ENCODE results near the gene ME3. TPM values are rescaled to one million over a fixed set of nuclear protein-coding genes. Genes with fewer than 3 reads are reported as not detected.
A peak's percentile ranks its signal among the peaks of the same experiment; 100 is the strongest.
"Not testable (repeated sequence)": the region's sequence is repeated elsewhere in the genome, so short reads cannot be mapped to it uniquely, and the experiment has no call there.

ME3 gene
- polyA plus RNA-seq, 3 donors = 23.8 to 36.2 (median 26.8) TPM

GRCh38 chr11:86673055-86673843 lies 833 bp upstream of the ME3 start:
- DNase-seq (ENCODE audit: extremely low read depth in 1 of 11, low read depth in 9 of 11, low spot score in 4 of 11) = no peak

GRCh38 chr11:86671531-86672006 lies 847 bp downstream of the ME3 start:
- DNase-seq (ENCODE audit: extremely low read depth in 1 of 11, low read depth in 9 of 11, low spot score in 4 of 11) = peak in 4 of 11 donors; percentile 25 to 38 (median 36)

- no peak for DNase-seq (ENCODE audit: extremely low read depth in 1 of 11, low read depth in 9 of 11, low spot score in 4 of 11)
Measured at GRCh38 chr11:86670911-86671310, 1.5 kb downstream of the ME3 start.

DNA sequence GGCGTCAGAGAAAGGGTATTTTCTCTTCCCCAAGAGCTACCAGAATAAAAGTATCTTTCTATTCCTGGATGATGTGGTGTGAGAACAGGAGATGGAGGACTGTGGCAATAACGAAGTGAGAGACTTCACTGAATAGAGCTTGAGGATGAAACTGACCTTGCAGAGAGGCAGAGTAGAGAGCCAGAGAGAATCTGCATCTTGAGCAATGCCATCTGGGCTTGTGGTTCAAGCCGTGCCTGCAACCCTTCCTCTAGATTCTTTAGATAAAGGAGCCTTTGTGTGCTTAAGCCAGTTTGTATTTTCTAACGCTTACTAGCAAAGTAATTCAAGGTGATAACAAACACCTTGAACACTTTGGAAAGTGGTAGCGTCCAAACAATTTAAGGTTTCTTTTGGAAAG lies 2.2 kb downstream of the ME3 start:
- no peak for DNase-seq (ENCODE audit: extremely low read depth in 1 of 11, low read depth in 9 of 11, low spot score in 4 of 11)

DNA sequence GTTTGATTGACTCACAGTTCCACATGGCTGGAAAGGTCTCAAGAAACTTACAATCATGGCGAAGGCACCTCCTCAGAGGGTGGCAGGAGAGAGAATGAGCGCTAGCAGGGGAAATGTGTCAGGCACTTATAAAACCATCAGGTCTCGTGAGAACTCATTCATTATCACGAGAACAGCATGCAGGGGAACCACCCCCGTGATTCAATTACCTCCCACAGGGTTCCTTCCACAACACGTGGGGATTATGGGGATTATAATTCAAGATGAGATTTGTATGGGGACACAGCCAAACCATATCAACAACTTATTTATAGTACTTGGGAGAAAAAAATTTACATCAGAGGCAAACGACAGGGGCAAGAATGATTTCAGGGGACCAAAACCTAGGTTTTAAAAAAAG lies 3.0 kb downstream of the ME3 start:
- no peak for DNase-seq (ENCODE audit: extremely low read depth in 1 of 11, low read depth in 9 of 11, low spot score in 4 of 11)

DNA sequence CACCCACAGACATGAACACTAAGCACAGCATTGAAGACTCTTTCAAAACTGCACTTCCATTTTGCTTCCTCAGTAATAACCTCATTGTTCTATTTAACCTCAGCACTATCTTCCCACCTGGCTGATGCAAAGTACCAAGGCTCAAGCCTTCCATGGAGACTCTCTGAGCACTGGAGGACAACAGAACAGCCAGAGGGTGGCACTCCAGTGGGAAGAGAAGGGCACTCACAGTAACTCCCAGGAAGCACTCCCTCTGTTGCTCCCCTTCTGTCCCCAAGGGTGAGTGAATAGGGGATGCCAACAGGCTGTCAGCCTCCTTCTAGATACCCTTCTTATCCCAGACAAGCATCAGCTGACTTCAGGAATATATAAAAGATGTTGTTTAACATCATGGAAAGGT lies 3.5 kb downstream of the ME3 start:
- no peak for DNase-seq (ENCODE audit: extremely low read depth in 1 of 11, low read depth in 9 of 11, low spot score in 4 of 11)

DNA sequence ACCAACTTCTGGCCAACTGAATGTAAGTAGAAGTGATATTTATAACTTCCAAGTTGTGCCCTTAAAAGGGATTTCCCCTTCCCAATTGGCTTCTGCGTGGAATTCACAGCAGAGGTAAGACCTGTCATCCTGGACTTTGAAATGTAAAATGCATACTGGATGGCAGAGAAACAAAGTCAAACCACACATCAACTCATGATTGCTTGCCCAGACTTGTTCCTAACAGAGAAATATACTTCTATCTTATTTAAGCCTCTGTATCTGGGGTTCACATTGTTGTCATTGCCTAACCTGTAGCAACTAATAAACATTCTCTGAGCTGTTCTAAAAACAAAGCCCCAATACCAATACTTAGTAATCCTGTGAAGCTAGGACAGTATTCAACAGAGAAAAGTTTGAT lies 6.2 kb downstream of the ME3 start:
- DNase-seq (ENCODE audit: extremely low read depth in 1 of 11, low read depth in 9 of 11, low spot score in 4 of 11) = no peak

DNA sequence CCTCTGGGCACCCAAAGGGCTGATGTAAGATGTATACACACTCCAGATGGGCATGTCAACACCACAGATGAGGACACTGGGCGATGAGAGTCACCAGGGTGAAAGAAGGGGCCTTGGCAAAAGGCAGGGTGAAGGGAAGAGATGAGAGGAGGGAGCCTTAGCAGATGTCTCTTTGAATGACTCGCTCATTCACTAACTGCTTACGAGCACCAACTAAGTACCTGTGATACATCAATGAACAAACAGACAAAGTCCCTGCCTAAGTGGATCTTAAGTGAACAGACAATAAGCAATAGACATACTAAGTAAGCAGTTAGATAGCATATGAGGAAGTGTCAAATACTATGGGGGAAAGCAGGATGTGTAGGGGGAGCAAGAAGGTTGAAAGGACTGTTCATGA lies 7.5 kb downstream of the ME3 start:
- no peak for DNase-seq (ENCODE audit: extremely low read depth in 1 of 11, low read depth in 9 of 11, low spot score in 4 of 11)

DNA sequence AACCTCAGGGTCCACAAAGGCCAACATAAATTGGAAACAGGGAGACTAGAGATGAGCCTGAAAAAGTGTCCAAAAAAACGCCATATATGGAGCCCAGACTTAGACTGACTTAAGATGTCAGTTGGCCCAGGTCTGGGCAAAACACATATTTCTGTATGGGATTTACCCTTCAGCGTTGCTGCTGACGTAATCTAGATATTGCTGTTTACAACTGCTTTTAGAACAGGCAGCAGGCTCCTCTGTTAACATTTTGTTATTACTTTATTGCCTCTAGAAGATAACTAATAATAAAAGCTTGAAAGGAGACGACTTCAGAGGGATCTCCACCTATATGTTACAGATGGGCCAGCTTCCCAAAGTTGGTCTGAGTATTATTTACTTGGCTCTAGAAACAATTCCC lies 8.7 kb downstream of the ME3 start:
- DNase-seq (ENCODE audit: extremely low read depth in 1 of 11, low read depth in 9 of 11, low spot score in 4 of 11) = no peak

DNA sequence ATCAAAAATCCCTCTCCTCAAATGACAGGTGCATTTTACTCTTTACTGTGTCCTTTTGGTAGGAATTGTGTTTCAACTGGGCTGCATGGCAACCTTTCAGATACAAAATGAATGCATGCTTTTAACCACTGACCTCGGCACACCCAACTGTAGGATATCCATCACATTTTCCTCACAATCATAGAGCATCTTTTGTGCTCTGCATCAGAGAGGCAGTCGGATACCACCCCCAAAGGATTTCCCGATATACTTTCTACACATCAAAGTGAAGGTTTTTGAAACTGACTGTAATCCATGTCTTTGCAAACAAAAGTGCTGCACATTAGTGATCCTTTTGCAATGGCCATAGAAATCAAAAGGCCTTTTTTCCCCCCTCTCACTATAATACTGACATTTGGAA lies 9.1 kb downstream of the ME3 start:
- no peak for DNase-seq (ENCODE audit: extremely low read depth in 1 of 11, low read depth in 9 of 11, low spot score in 4 of 11)

DNA sequence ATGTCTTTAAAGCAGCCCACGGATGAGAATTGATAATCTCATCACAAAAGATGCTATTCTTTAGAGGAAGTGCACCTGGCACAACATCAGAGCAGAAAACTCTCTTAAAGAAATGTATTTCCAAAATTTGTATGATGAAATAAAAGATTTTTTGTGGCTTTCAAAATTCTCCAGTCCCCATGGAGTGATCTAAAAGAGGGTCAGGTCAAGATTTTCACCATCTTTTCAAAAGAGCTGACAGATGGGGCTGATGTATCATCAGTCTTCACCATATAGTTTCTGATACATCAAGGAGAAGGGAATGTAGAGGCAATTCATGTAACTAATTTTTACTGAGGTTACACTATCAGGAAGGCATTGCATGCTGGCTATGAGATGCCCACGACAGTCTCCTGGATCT lies 11.7 kb downstream of the ME3 start:
- DNase-seq (ENCODE audit: extremely low read depth in 1 of 11, low read depth in 9 of 11, low spot score in 4 of 11) = no peak

DNA sequence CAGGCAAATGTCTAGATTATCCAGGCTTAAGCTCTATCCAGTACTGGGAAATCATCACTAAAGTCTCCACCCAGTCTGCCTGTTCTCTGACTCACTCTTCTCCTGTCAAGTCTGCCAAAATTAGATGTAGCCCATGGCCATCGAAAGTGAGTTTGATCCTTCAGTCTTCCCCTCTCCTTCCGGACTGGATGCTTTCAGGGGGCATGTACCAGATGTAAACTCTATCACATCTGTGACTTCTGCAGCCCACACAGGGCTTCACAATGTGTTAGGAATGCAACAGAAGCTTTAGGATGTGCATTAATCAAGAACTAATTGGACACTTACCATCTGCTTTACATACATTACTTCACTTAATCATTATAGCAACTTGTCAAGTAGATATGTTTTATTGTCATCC lies 12.3 kb downstream of the ME3 start:
- no peak for DNase-seq (ENCODE audit: extremely low read depth in 1 of 11, low read depth in 9 of 11, low spot score in 4 of 11)

GRCh38 chr11:86658534-86658933 lies 13.9 kb downstream of the ME3 start:
- DNase-seq (ENCODE audit: extremely low read depth in 1 of 11, low read depth in 9 of 11, low spot score in 4 of 11) = no peak

DNA sequence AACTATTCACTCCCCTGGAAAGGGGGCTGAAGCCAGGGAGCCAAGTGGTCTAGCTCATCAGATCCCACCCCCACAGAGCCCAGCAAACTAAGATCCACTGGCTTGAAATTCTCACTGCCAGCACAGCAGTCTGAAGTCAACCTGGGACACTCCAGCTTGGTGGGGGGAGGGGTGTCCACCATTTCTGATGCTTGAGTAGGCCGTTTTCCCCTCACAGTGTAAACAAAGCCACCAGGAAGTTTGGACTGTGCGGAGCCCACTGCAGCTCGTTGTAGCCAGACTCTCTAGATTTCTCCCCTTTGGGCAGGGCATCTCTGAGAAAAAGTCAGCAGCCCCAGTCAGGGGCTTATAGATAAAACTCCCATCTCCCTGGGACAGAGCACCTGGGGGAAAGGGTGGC lies 27.2 kb downstream of the ME3 start:
- not testable (repeated sequence) for DNase-seq (ENCODE audit: extremely low read depth in 1 of 11, low read depth in 9 of 11, low spot score in 4 of 11)

DNA sequence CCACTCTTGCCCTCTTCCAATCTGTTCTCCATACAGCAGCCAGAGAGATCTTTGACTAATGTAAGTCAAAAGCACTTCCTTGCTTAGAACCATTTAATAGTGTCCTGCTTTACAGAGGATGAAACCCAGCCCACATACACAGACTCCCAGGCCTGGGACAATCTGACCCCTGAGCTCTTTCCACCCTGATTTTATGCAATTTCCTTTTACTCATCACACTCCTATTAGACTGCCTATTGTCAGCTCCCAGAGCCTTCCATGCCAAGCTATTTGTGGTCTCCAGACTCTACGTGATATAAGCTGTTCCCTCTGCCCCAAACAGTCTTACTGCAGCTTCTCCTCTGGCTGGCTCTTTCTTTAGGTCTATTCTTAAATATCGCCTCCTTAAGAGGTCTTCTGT lies 28.1 kb downstream of the ME3 start:
- DNase-seq (ENCODE audit: extremely low read depth in 1 of 11, low read depth in 9 of 11, low spot score in 4 of 11) = no peak

GRCh38 chr11:86641537-86642261 lies 30.7 kb downstream of the ME3 start:
- DNase-seq (ENCODE audit: extremely low read depth in 1 of 11, low read depth in 9 of 11, low spot score in 4 of 11) = no peak

DNA sequence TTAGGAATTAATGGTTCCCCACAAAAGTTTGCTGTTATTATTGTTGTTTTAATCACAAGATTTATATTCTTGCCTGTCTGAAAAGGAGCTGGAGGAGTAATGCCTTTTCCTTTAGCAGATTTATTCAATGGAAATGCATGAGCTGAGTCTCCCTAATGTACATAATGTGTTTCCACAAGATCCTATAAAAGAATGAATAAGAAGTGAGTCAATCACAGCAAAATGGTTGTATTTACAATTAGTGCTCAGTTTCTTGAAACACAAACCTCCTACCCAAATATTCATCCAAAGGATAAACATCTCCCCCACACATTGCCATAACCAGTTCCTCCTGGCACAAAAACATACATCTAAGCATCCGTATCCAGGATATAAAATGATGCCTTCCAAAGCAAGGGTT lies 33.3 kb downstream of the ME3 start:
- peak in 1 of 11 donors; percentile 28 for DNase-seq (ENCODE audit: extremely low read depth in 1 of 11, low read depth in 9 of 11, low spot score in 4 of 11)

DNA sequence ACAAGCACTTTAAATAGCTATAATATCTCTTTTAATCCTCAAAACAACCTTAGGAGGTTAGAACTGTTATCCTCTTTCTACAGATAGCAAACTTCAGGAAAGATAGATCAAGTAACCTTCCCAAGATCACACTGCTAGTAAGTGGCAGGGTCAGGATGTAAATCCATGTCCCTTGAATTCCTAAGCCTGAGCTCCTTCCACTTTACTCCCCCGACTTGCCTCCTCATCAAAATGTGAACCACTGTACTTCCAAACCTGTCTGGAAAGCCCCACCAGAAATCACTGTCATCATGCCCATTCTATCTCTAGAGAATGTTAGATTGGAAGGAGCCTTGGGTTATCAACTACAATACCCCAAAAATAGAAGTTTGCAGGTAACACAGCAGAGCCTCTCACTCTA lies 33.7 kb downstream of the ME3 start:
- no peak for DNase-seq (ENCODE audit: extremely low read depth in 1 of 11, low read depth in 9 of 11, low spot score in 4 of 11)

DNA sequence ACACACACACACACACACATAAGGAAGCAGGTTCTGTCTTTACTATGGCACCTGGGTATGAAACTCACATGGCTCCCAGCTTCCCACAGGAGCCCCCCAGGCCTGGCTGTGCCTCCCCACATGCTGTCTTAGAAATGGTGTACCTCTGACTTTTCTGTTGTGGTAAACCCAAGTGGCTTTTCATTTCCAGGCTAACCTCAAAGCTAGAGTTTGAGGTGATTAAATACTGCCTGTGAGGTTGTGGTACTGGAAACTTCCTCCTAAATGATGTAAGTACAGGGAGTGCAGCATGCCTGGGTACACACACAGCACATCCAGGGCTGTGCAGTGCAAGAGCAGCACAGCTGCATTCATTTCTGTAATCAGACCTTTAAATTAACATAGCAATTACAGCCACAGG lies 34.4 kb downstream of the ME3 start:
- no peak for DNase-seq (ENCODE audit: extremely low read depth in 1 of 11, low read depth in 9 of 11, low spot score in 4 of 11)

- DNase-seq (ENCODE audit: extremely low read depth in 1 of 11, low read depth in 9 of 11, low spot score in 4 of 11) = no peak
Measured at GRCh38 chr11:86636275-86636674, 36.1 kb downstream of the ME3 start.

Data from renal cortex interstitium (tissue), 11 donors.